Ecto neural progenitor cell (in vitro differentiated cells): ENCODE data around the gene CNTN1.
"Not testable (repeated sequence)": the region's sequence is repeated elsewhere in the genome, so short reads cannot be mapped to it uniquely, and the experiment has no call there.

Source experiments
- DNase-seq: peaks from one replicate; pipeline ENCODE4 v3.0.0-alpha.2; 2018; ENCODE audit warnings: low spot score

Gene CNTN1

GRCh38 chr12:41045509-41045908, 353.3 kb downstream of the CNTN1 start:
- DNase-seq, result no peak

GRCh38 chr12:41049033-41049432, 356.8 kb downstream of the CNTN1 start:
- no peak for DNase-seq

- no peak for DNase-seq
These were observed 359.7 kb downstream of the CNTN1 start for GRCh38 chr12:41051954-41052353.

- DNase-seq, result no peak
These were observed 360.2 kb downstream of the CNTN1 start for GRCh38 chr12:41052441-41052840.

- DNase-seq, result no peak
These were observed 360.8 kb downstream of the CNTN1 start for GRCh38 chr12:41053046-41053445.

GRCh38 chr12:41055875-41056577, 363.8 kb downstream of the CNTN1 start:
- no peak for DNase-seq

- no peak for DNase-seq
These were observed 366.0 kb downstream of the CNTN1 start for GRCh38 chr12:41058266-41058665.

GRCh38 chr12:41061192-41061591, 369.0 kb downstream of the CNTN1 start:
- no peak for DNase-seq

- DNase-seq, result no peak
These were observed 372.2 kb downstream of the CNTN1 start for GRCh38 chr12:41064411-41064810.

GRCh38 chr12:41067941-41068645, 375.9 kb downstream of the CNTN1 start:
- no peak for DNase-seq

GRCh38 chr12:41073633-41074472, 381.6 kb downstream of the CNTN1 start:
- DNase-seq, result no peak

- DNase-seq, result no peak
These were observed 382.2 kb downstream of the CNTN1 start for GRCh38 chr12:41074473-41074769.

GRCh38 chr12:41076114-41076513, 383.9 kb downstream of the CNTN1 start:
- DNase-seq, result no peak

- not testable (repeated sequence) for DNase-seq
These were observed 389.0 kb downstream of the CNTN1 start for GRCh38 chr12:41081241-41081640.

GRCh38 chr12:41089438-41089837, 397.2 kb downstream of the CNTN1 start:
- no peak for DNase-seq

- DNase-seq, result no peak
These were observed 399.9 kb downstream of the CNTN1 start for GRCh38 chr12:41092115-41092514.

- DNase-seq, result no peak
These were observed 404.6 kb downstream of the CNTN1 start for GRCh38 chr12:41096797-41097196.

- no peak for DNase-seq
These were observed 408.3 kb downstream of the CNTN1 start for GRCh38 chr12:41100572-41100971.

- DNase-seq, result no peak
These were observed 409.6 kb downstream of the CNTN1 start for GRCh38 chr12:41101806-41102205.

GRCh38 chr12:41103614-41104013, 411.4 kb downstream of the CNTN1 start:
- no peak for DNase-seq

- DNase-seq, result no peak
These were observed 414.1 kb downstream of the CNTN1 start for GRCh38 chr12:41106315-41106714.

- DNase-seq, result no peak
These were observed 415.8 kb downstream of the CNTN1 start for GRCh38 chr12:41108032-41108431.

- no peak for DNase-seq
These were observed 420.7 kb downstream of the CNTN1 start for GRCh38 chr12:41112903-41113302.
